NCI-H1694 treated with DMSO at 0.1 percent for 48 hours (cell line): ENCODE results near the gene EFHB.
"Not testable (repeated sequence)": the region's sequence is repeated elsewhere in the genome, so short reads cannot be mapped to it uniquely, and the experiment has no call there.

Experiments
- DNase-seq: peaks from one replicate; lab custom pipeline; 2025; lab: John Stamatoyannopoulos, UW

The EFHB gene

DNA sequence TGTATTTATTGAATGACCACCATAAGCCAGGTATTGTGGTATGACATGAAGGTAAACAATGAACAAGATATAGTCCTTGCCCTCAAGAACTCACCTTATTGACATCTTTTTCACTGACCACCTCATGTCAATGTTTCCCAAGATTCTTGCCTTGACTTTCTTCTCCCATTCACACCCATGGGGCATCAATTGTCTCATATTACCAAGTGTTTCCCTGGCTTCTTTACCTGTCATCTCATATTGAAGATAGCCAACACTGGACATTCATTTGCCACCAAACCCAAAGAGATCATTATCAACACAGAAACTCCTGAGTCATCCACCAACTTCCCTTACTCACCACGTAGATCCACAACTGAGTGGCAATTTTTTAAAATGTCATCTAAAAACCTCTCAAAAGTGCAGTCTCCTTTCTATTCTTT, 2.2 kb downstream of the EFHB start:
- DNase-seq: no peak

DNA sequence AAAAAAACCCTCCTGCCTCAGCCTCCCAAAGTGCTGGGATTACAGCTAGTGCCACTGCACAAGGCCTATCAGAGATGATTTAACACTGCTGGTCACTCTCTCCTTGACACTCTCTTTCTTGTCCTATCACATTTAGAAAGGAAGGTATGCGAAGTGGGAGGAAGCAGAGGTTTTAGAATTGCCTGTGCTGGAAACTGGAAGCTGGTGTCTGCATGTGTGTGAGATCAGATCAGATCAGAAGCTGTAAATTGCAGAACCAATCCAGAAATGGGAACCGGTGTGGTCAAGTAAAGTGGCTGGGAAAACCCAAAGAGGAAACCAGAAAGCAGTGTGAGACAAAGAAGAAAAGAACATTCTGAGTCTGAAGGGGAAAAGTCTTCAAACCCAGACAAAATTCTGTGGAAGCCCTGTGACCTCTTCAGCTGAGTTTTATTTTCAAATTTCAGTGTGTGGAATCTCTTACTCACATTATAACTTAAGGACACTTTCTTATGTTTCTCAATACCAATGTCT, 2.8 kb downstream of the EFHB start:
- DNase-seq: no peak

- DNase-seq: no peak
These were observed 13.5 kb downstream of the EFHB start for GRCh38 chr3:19920401-19921080.

- no peak for DNase-seq
These were observed 16.9 kb downstream of the EFHB start for GRCh38 chr3:19917167-19917566.

- DNase-seq: no peak
These were observed 22.6 kb downstream of the EFHB start for GRCh38 chr3:19911452-19911851.

DNA sequence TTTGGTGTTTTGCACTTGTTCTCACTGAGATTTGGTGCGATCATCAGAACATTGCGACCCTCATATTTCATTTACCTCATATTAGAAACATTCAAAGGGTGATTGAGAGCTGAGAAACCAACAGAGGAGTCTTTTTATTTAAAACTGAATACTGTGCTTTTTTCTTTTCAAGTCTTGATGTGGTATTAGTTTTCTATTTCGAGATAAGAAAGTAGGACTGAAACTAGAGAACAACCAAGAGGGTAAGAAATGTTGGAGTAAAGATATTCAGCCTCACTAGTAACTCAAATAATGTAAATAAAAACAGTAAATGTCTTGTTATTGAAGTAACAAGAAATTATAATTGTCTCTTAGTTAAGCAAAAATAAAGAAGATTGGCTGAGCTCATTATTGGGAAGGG, 26.5 kb downstream of the EFHB start:
- DNase-seq: no peak

DNA sequence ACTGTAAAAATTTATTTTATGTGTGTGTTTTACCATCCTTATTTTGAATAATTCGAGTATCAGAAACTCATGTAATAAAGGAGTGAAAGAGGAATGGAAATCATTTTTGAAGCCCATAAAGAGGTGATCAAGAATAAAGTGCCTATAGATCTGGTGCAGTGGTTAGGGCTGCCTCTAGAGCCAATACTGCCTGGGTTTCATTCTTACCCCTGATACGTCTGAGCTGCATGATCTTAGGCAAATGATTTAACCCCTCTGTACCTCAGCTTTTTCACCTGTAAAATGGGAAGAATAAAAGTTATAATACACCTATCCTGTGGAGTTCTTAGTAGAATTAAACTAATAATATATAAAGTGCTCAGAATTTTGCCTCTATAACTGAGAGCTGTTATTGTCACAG, 30.4 kb downstream of the EFHB start:
- DNase-seq: no peak

GRCh38 chr3:19901918-19902317, 32.1 kb downstream of the EFHB start:
- no peak for DNase-seq

- no peak for DNase-seq
These were observed 32.7 kb downstream of the EFHB start for GRCh38 chr3:19901337-19901736.

DNA sequence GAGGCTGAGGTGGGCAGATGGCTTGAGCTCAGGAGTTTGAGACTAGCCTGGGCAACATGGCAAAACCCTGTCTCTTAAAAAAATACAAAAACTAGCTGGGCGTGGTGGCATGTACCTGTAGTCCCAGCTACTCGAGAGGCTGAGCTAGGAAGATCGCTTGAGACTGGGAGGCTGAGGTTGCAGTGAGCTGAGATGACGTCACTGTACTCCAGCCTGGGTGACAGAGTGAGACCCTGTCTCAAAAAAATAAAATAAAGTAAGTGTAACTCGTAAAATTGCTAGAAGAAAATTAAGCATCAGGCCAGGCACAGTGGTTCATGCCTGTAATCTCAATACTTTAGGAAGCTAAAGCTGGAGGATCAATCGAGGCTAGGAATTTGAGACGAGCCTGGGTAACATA, 34.2 kb downstream of the EFHB start:
- not testable (repeated sequence) for DNase-seq

GRCh38 chr3:19899264-19899663, 34.8 kb downstream of the EFHB start:
- DNase-seq: no peak

- no peak for DNase-seq
These were observed 35.3 kb downstream of the EFHB start for GRCh38 chr3:19898721-19899120.

DNA sequence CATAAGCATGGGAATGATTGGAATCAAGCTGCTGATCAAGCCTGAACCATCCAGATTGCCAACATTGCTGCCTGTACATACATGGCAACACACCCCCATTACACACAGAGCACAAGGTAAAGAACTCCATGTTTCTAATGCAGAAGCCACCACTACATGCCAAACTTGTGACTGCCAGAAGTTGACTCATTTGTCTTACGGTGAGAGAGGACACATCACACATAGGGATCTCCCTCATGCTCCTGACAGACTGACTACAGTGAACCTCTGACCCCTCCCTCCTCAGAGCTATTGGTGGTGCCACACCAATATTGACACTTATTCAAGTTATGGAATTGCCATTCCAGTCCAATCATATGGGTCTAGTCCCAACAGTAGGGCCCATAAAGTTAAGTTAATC, 42.3 kb downstream of the EFHB start:
- DNase-seq: no peak

DNA sequence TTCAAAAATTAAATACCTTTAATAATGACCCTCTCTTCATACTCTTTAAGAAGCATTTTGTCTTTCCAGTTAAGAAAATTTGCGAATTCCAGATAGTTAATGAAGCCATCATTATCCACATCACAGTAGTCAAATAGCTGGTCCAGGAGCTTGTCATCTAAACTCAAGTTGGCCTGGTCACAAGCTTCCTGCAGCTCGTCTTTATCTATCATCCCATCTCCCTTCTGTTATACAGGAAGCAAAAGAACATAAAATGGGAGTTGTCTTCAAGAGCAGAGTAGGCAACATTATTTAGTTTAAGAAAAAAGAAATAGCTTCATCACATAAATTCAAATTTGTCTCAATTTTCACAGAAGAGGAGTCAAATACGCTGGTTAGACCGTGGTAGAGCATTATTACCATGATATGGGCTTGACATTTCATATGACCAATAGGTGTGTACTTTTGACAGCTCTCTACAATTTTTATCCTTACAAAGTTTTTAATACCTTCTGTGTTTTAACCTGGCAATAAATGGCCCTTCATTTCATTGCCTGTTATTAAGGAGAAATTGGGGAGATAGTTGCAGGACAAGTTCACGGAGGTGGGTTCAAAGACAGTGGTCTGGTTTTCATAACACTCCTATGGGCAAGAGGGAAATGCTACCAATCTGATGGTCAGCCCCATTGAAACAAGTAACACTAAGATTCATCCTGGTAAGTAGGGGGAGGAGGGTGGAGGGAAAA, 45.4 kb downstream of the EFHB start:
- DNase-seq: no peak

GRCh38 chr3:19887122-19887521, 46.9 kb downstream of the EFHB start:
- DNase-seq: not testable (repeated sequence)

DNA sequence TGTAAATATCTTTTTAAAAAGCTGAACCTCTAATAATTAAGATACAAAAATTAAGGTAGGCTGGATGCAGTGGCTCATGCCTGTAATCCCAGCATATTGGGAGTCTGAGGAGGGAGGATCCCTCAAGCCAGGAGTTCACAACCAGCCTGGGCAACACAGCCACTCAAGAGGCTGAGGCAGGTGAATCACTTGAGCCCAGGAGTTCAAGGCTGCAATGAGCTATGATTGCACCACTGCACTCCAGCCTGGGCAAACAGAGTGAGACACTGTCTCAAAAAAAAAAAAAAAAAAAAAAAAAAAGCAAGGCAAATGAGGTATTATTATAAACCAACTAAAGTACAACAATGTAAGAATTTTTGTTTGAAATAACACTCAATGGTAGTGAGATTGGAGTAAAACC, 47.6 kb downstream of the EFHB start:
- DNase-seq: no peak

DNA sequence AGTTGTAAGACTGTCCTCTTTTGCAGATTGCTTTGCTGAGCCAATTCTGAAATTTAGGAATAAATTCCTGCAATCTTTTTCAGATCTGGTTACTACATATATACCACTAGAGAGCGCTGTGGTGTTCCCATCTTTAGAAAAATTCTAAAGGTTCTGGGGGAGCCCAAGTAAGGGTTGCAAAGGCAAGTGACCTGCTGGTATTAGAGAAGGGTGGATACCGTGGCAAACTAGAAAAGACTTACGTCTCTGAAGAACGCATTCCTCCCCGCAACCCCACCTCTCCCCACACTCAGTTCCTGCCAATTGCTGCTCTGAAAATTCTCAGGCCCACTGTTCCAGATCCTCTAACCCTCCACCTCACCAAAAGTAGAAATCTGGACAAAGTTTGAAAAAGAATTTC, 48.5 kb downstream of the EFHB start:
- no peak for DNase-seq

DNA sequence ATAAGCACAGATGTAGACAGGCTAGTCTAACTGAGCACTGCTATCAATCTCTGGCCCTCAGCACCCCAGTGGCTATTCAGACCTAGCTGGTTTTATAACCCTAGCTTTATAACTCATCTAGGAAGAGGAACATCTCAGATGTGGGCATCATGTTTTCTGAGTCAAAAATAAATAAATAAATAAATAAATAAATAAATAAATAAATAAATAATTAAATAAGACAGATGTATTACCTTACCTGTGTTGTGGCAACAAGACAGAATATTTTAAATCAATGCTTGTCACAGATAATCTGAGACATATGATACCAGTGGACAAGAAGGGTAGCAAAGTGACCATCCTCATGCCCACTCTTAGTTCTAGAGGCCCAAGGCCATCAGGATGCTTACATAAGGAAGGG, 52.2 kb downstream of the EFHB start:
- no peak for DNase-seq

DNA sequence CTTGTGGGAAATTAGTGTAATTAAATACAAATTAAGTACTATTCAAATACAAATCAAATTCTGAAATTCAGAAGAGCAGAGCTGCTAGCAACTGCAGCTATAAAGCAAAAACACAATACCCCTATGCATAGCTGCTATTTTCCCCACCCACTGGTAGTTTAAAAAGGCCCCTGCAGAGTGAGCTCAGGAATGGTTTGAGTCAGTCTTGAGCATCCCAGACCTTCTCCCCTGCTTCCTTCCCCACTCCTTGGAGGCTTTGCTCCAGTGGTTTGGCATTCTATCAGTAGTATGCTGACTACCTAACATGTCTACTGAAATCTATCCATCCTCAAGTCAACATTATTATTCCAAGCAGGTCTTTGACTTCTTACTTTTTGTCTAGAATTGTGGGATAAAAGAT, 53.0 kb downstream of the EFHB start:
- no peak for DNase-seq

- no peak for DNase-seq
These were observed 56.4 kb downstream of the EFHB start for GRCh38 chr3:19877656-19878055.

DNA sequence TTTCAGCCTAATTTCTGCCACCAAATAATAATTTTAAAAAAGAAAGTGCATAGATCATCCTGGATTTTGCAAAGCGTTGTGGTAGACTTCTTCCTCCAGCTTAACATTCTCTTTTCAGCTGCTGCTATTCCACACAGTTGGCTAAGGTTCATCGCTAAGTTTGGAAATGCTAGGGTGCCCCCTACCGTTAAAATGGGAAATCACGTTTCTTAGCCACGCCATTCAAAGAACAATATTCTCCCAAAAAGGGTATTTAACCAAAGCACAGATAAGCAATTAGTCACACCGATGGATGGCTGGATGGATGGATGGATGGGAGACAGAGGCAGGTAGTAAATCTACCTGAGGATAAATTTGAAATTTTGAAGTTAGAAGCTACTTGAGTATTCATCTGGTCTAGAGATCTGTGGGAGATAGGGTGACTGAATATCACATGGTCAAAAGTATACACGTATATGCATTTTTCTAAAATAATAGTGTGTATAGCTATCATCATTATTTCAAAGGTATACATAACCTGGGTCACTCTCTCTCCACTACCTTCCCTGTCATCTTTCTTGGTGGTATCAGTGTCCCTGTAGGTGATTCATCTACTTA, 67.2 kb downstream of the EFHB start:
- peak; percentile 22 for DNase-seq

DNA sequence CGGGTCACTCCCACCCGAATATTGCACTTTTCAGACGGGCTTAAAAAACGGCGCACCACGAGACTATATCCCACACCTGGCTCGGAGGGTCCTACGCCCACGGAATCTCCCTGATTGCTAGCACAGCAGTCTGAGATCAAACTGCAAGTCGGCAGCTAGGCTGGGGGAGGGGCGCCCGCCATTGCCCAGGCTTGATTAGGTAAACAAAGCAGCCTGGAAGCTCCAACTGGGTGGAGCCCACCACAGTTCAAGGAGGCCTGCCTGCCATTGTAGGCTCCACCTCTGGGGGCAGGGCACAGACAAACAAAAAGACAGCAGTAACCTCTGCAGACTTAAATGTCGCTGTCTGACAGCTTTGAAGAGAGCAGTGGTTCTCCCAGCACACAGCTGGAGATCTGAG, 78.7 kb downstream of the EFHB start:
- not testable (repeated sequence) for DNase-seq

- not testable (repeated sequence) for DNase-seq
These were observed 87.4 kb downstream of the EFHB start for GRCh38 chr3:19846609-19847008.
